Measurements from ENCODE around the gene SNX21.
A peak's percentile ranks its signal among the peaks of the same experiment; 100 is the strongest.

SNX21 gene

DNA sequence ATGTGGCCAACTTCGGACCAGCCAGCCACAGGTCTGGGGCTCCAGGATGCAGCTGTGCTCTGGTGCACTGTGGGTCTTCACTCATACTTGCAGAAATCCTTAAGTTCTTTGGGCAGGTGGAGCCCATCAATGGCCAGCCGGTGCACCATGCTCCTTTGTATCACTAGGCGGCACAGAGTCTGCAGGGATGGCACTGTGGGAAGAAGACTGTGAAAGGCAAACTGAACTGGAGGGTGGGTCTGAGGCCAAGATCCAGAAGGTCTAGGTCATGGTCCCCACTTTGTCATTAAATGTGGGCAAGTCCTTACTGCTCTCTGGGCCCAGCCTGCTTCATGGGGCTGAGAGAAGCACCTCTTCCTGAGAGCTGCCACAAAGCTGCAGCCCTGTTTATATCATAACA, 55.1 kb downstream of the SNX21 start:
- no peak for DNase-seq (ENCODE audit: low spot score)
- CTCF ChIA-PET = interaction anchor here (0.7 kb wide), 1 partner anchor 17 kb away, joined by 4 read pairs; no protein-coding TSS in a partner anchor
- H3K27ac ChIP-seq = peak overlapping the region; percentile 18
- TF ChIP-seq, protein P1, sequence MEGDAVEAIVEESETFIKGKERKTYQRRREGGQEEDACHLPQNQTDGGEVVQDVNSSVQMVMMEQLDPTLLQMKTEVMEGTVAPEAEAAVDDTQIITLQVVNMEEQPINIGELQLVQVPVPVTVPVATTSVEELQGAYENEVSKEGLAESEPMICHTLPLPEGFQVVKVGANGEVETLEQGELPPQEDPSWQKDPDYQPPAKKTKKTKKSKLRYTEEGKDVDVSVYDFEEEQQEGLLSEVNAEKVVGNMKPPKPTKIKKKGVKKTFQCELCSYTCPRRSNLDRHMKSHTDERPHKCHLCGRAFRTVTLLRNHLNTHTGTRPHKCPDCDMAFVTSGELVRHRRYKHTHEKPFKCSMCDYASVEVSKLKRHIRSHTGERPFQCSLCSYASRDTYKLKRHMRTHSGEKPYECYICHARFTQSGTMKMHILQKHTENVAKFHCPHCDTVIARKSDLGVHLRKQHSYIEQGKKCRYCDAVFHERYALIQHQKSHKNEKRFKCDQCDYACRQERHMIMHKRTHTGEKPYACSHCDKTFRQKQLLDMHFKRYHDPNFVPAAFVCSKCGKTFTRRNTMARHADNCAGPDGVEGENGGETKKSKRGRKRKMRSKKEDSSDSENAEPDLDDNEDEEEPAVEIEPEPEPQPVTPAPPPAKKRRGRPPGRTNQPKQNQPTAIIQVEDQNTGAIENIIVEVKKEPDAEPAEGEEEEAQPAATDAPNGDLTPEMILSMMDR (conservative IDR thresholded peaks at IDR 0.05; ENCODE audit: low read depth) = no peak
- POLR2A ChIA-PET (ENCODE audit: low non-redundant PET) = no interaction called here

GRCh38 chr20:45890077-45890984, 56.7 kb downstream of the SNX21 start:
- POLR2A ChIA-PET (ENCODE audit: low non-redundant PET) = interaction anchor here (1.6 kb wide), 1 partner anchor 9 kb away, joined by 6 read pairs; the partner anchor contains the start of gene ZSWIM1
- TF ChIP-seq, protein P1 (conservative IDR thresholded peaks at IDR 0.05; ENCODE audit: low read depth) = peak; percentile 86
- CTCF ChIA-PET = interaction anchor here (0.5 to 1.5 kb wide), 9 partner anchors 9 to 91 kb away, joined by 3 to 5 read pairs (median 3); no protein-coding TSS in a partner anchor
- DNase-seq (ENCODE audit: low spot score) = peak; percentile 59
- peak overlapping the region; percentile 68 for H3K27ac ChIP-seq

DNA sequence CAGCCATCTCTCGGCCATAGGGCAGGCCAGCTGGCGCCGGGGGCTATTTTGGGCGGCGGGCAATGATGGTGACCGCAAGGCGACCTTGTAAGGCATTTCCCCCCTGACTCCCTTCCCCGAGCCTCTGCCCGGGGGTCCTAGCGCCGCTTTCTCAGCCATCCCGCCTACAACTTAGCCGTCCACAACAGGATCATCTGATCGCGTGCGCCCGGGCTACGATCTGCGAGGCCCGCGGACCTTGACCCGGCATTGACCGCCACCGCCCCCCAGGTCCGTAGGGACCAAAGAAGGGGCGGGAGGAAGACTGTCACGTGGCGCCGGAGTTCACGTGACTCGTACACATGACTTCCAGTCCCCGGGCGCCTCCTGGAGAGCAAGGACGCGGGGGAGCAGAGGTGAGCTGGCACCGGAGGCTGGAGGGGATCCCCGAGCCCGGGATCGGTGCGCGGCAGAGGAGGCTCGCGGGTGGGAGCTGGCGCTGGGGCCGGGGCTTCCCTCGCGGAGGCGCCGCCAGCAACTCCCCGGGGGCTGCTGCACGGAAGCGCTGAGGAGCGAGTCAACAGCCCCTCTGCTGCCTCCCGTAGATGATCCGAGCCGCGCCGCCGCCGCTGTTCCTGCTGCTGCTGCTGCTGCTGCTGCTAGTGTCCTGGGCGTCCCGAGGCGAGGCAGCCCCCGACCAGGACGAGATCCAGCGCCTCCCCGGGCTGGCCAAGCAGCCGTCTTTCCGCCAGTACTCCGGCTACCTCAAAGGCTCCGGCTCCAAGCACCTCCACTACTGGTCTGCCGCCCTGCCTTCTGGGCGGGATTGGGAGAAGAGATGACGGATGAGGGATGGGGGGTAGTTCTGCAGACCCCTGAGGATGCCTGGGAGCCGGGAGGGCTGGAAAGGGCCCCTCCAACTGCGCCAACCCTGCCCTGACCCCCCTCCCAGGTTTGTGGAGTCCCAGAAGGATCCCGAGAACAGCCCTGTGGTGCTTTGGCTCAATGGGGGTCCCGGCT, 57.7 kb downstream of the SNX21 start, which contains the start of the genes CTSA and NEURL2:
Gene CTSA, plus strand, starts transcription at position 351 of the 999 bp plus-strand sequence. Its CDS starts 234 bp downstream, at position 585.
Gene NEURL2, minus strand, starts transcription at position 224 of the 999 bp plus-strand sequence. Its CDS starts 217 bp downstream, at position 7.
- ChIA-PET POLR2A (ENCODE audit: low non-redundant PET) (interaction anchor here (0.5 to 1.8 kb wide), 4 partner anchors 10 to 102 kb away, joined by 5 to 7 read pairs (median 6); partner anchors contain the start of gene ZSWIM1), CTCF (interaction anchor here (0.6 to 1.5 kb wide), 6 partner anchors 13 to 66 kb away, joined by 3 to 5 read pairs (median 3); no protein-coding TSS in a partner anchor)
- peak; percentile 99 for DNase-seq (ENCODE audit: low spot score)
- peak within 1 kb of the TSS; percentile 68 for H3K27ac ChIP-seq
- TF ChIP-seq, protein P1 (conservative IDR thresholded peaks at IDR 0.05; ENCODE audit: low read depth) = no peak

DNA sequence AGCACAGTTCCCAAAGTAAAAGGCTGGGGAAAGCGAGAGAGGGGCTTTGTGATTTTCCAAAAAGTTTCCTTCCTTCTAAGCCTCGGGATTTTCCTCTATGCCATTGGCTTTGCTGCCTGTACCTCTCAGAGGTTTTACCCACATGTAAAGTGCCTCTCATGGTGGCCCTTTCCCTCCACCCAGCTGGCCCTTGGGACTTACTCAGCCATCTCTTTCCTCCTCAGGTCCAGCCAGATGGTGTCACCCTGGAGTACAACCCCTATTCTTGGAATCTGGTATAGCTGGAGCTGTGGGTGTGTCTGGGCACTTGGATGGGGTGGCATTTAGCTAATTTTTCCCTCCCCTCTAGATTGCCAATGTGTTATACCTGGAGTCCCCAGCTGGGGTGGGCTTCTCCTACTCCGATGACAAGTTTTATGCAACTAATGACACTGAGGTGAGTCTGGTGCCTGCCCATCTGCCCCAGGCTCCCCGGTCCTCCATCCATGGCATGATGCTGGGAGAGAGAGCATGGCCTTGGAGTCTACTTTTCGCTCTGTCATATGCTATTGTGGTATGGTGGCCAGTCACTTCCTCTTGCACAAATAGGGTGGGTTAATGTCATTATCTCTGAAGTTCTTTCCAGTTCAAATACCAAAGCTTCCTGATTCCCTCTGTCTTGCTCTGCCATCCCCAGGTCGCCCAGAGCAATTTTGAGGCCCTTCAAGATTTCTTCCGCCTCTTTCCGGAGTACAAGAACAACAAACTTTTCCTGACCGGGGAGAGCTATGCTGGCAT, 58.6 kb downstream of the SNX21 start:
- peak overlapping the region; percentile 68 for H3K27ac ChIP-seq
- CTCF ChIA-PET = interaction anchor here (0.6 to 1.3 kb wide), 3 partner anchors 17 to 77 kb away, joined by 3 to 4 read pairs (median 3); no protein-coding TSS in a partner anchor
- POLR2A ChIA-PET (ENCODE audit: low non-redundant PET) = interaction anchor here (0.5 to 1.8 kb wide), 4 partner anchors 13 to 103 kb away, joined by 3 to 7 read pairs (median 6); no protein-coding TSS in a partner anchor
- TF ChIP-seq, protein P1 (conservative IDR thresholded peaks at IDR 0.05; ENCODE audit: low read depth) = no peak; the same call in 1 of the 2 replicates
- peak; percentile 66 for DNase-seq (ENCODE audit: low spot score)

All from RWPE1 (cell line).